Calu3 (cell line): Measurements from ENCODE around the gene MAS1L. TPM values are rescaled to one million over a fixed set of nuclear protein-coding genes. Genes with fewer than 3 reads are reported as not detected.

Source experiments
- BruUV-seq: library from RNA; stranded (reverse); fragments of 400-500 nt; replicated peaks from 2 replicates; lab custom pipeline; 2021; lab: Mats Ljungman, UMichigan
- CTCF ChIA-PET: fragments of 300-600 bp; sonication (Branson Sonifier 250); formaldehyde crosslinking; loops from one replicate; lab custom pipeline; 2022; ENCODE audit warnings: antibody characterized with exemption; lab: Charles Lee
- DNase-seq: peaks from one replicate; pipeline ENCODE4 v3.0.0; 2022
- H3K27ac Mint-ChIP-seq: one replicate; pipeline ENCODE4 v1.8.0; 2022; ENCODE audit warnings: mixed read lengths; ENCODE audit not compliant: unreplicated experiment
- H3K27me3 Mint-ChIP-seq: one replicate; pipeline ENCODE4 v1.8.0; 2022; ENCODE audit warnings: mixed read lengths; ENCODE audit not compliant: unreplicated experiment
- H3K36me3 Mint-ChIP-seq: one replicate; pipeline ENCODE4 v1.8.0; 2022; ENCODE audit warnings: mild to moderate bottlenecking, moderate library complexity, mixed read lengths; ENCODE audit not compliant: insufficient read depth, unreplicated experiment
- H3K4me1 Mint-ChIP-seq: one replicate; pipeline ENCODE4 v1.8.0; 2022; ENCODE audit warnings: mild to moderate bottlenecking, low read depth, mixed read lengths; ENCODE audit not compliant: unreplicated experiment
- H3K4me3 Mint-ChIP-seq: one replicate; pipeline ENCODE4 v1.8.0; 2022; ENCODE audit warnings: mild to moderate bottlenecking, low read depth, moderate library complexity, mixed read lengths; ENCODE audit not compliant: unreplicated experiment
- H3K9me3 Mint-ChIP-seq: one replicate; pipeline ENCODE4 v1.8.0; 2022; ENCODE audit warnings: low read depth, mixed read lengths; ENCODE audit not compliant: unreplicated experiment
- intact Hi-C: fragments of 100-400 bp; cut with micrococcal nuclease; formaldehyde crosslinking; loops from one replicate; pipeline ENCODE4 v1.10.0; 2022; ENCODE audit not compliant: unreplicated experiment
- total RNA-seq: library from RNA; stranded (reverse); gene quantifications from 2 replicates; pipeline ENCODE4 v1.2.3, GENCODE V29; 2022
- TF ChIP-seq, protein P1 (sequence below): fragments of 200-600 bp; IDR thresholded peaks from one replicate; pipeline ENCODE4 v1.8.0; 2022; ENCODE audit warnings: antibody characterized with exemption; ENCODE audit not compliant: unreplicated experiment

The MAS1L gene
- total RNA-seq, 1 experiment from 2014 or later = not detected

DNA sequence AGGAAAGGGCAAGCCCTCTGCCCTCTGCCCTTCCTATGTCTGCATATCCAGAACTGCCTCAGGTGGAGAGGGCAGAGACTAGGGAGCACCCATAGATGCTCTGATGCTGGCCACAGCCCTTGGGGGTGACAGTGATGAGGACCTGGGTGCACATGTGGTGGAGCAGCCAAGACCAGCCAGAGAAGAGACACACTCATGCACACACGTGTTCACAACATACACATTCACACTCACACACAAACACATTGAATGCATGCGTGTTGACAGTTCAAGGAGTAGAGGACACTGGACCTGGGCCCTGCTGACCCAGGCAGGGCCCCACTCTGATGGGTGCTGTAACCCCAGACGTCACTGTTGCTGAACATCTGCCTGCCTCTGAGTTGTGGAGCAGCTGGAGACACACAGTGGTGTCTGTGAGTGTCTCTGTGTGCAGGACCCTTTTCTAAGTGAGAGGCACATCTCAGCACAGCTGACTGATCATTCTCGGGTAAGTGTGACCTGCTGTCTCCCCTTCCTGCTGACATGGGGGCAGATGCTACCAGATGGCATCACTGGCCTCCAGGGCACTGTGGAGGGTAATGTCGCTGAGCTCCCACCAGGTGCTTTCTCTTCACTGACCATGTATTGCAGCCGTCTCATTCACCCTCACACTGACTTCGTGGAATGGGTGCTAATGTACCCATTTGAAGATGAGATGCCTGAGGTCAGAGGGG, 30.1 kb upstream of the MAS1L start:
- no peak overlapping the region for H3K4me3 Mint-ChIP-seq
- TF ChIP-seq, protein P1, sequence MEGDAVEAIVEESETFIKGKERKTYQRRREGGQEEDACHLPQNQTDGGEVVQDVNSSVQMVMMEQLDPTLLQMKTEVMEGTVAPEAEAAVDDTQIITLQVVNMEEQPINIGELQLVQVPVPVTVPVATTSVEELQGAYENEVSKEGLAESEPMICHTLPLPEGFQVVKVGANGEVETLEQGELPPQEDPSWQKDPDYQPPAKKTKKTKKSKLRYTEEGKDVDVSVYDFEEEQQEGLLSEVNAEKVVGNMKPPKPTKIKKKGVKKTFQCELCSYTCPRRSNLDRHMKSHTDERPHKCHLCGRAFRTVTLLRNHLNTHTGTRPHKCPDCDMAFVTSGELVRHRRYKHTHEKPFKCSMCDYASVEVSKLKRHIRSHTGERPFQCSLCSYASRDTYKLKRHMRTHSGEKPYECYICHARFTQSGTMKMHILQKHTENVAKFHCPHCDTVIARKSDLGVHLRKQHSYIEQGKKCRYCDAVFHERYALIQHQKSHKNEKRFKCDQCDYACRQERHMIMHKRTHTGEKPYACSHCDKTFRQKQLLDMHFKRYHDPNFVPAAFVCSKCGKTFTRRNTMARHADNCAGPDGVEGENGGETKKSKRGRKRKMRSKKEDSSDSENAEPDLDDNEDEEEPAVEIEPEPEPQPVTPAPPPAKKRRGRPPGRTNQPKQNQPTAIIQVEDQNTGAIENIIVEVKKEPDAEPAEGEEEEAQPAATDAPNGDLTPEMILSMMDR = no peak
- peaks cover 10% of the 10 kb centered on the region for H3K9me3 Mint-ChIP-seq
- CTCF ChIA-PET = no interaction called here
- no peak for DNase-seq
- H3K27me3 Mint-ChIP-seq = no peaks in the 10 kb centered on the region
- intact Hi-C loops = loop anchor here (10.0 kb wide), 1 partner anchor 103 kb away; the partner anchor contains the start of gene OR12D1
- H3K4me1 Mint-ChIP-seq = peaks cover 22% of the 10 kb centered on the region
- no peak overlapping the region for H3K27ac Mint-ChIP-seq
- peaks cover 3% of the 10 kb centered on the region for H3K36me3 Mint-ChIP-seq
- no TSS peak for BruUV-seq

DNA sequence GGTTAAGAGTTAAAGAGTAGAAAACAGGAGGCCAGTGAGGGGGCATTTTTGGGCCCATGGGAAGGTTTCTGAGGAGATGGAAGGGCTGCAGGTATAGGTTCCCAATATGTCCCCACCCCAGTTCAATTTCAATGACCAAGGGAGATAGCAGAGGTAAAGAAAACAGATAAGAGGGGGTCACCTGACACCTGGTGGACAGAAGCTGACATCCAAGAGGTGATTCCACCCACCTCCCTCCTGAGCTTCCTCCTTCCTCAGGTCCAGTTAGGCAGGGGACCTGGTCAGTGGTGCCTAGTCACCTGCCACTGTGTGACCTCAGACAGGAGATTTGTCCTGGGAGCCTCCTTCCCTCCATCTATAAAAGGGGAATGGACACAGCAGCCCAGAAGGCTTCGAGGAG, 29.5 kb upstream of the MAS1L start:
- intact Hi-C loops = loop anchor here (10.0 kb wide), 1 partner anchor 102 kb away; the partner anchor contains the start of gene OR12D1
- CTCF ChIA-PET = no interaction called here
- Mint-ChIP-seq H3K27ac (peak overlapping the region; percentile 42), H3K9me3 (peaks cover 8% of the 10 kb centered on the region), H3K27me3 (no peaks in the 10 kb centered on the region), H3K4me1 (peaks cover 17% of the 10 kb centered on the region), H3K4me3 (no peak overlapping the region), H3K36me3 (no peaks in the 10 kb centered on the region)
- TF ChIP-seq, protein P1 = no peak
- BruUV-seq = no TSS peak
- DNase-seq = no peak

DNA sequence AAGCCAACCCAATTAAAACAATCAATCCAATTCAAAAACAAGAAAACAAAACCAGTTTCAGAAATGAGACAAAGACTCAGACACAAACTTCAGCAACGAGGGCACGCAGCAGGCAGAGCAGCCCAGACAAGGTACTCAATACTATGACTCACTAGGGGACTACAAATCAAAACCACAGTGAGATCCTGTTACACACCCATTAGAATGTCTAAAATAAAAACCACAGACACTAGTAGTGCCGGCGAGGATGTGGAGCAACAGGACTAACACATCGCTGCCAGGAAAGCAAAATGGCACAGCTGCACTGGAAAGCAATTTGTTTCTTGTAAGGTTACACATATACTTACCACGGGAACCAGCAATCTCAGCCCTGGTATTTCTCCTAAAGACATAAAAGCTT, 28.4 kb upstream of the MAS1L start:
- intact Hi-C loops = loop anchor here (10.0 kb wide), 1 partner anchor 101 kb away; the partner anchor contains the start of gene OR12D1
- TF ChIP-seq, protein P1 = no peak
- DNase-seq = peak; percentile 65
- Mint-ChIP-seq H3K27me3 (no peaks in the 10 kb centered on the region), H3K4me1 (peaks cover 17% of the 10 kb centered on the region), H3K36me3 (no peaks in the 10 kb centered on the region), H3K9me3 (peaks cover 8% of the 10 kb centered on the region), H3K27ac (peak overlapping the region; percentile 51), H3K4me3 (no peak overlapping the region)
- CTCF ChIA-PET = no interaction called here
- no TSS peak for BruUV-seq

DNA sequence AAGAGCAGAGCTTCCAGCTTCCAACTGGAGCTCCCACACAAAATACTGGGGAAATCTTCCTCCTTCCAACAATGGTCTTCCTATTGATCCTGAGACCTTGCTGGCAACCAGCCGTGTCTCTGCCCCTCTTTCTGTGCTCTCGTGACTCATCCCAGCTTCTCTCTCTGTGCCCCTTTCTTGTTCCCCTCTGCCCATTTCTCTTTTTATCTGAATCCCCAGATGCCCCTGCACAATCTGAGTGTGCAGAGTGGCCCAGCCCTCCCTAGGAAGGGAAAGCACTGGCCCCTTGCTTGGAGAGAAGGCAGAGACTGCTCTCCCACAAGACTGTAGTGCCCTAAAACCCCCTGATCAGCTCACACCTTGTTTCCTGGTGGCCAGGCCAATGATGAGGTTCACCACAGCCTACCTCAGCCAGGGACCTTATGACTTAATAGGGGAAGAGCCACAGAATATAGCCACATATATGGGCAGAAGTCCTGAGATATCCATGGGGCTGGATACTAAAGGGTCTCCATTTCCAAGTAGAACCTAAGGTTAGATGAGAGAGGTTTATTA, 23.1 kb upstream of the MAS1L start:
- no TSS peak for BruUV-seq
- CTCF ChIA-PET = interaction anchor here (0.6 kb wide), 1 partner anchor 122 kb away, joined by 3 read pairs; no protein-coding TSS in a partner anchor
- no peaks in the 10 kb centered on the region for H3K27me3 Mint-ChIP-seq
- no peak overlapping the region for H3K27ac Mint-ChIP-seq
- H3K4me3 Mint-ChIP-seq = no peak overlapping the region
- no peak for DNase-seq
- TF ChIP-seq, protein P1 = no peak
- intact Hi-C loops = loop anchor here (10.0 kb wide), 1 partner anchor 96 kb away; the partner anchor contains the start of gene OR12D1
- peaks cover 2% of the 10 kb centered on the region for H3K4me1 Mint-ChIP-seq
- H3K9me3 Mint-ChIP-seq = peaks cover 3% of the 10 kb centered on the region
- no peaks in the 10 kb centered on the region for H3K36me3 Mint-ChIP-seq
